ENCODE measurements around the gene ZNF581. TPM values are rescaled to one million over a fixed set of nuclear protein-coding genes. Genes with fewer than 3 reads are reported as not detected.

Gene ZNF581
- total RNA-seq, 4 donors from 2014 or later: 16.3 to 27.1 (median 20.2) TPM

DNA sequence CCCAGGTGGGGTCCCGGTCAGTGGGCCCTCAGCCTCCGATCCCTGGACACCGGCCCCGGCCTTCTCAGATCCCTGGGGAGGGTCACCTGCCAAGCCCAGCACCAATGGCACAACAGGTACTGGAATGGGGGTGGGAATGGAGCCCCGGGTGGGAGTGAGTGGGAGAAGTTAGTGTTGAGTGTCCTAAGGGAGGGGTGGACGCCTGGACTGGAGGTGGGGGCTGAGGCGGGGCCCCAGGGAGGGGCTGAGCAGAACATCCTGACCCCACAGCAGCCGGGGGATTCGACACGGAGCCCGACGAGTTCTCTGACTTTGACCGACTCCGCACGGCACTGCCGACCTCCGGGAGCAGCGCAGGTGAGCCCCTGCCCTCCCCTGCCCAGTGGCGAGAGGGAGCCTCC lies 49.2 kb downstream of the ZNF581 start:
- Histone ChIP-seq H3K4me1 (peaks cover 4% of the 10 kb centered on the region), H3K27ac (no peak overlapping the region), H3K27me3 (no peaks in the 10 kb centered on the region), H3K36me3 (peaks cover 95% of the 10 kb centered on the region), H3K4me3 (no peak overlapping the region), H3K9me3 (no peaks in the 10 kb centered on the region)
- no peak for DNase-seq (ENCODE audit: low spot score in 2 of 2)
- TF ChIP-seq POLR2AphosphoS5 (IDR thresholded peaks at IDR 0.05) (no peak), CTCF (IDR thresholded peaks at IDR 0.05) (no peak), EP300 (IDR thresholded peaks at IDR 0.05) (no peak), POLR2A (IDR thresholded peaks at IDR 0.05) (no peak)
- WGBS: 96% methylated on average over 19 of the region's 19 CpGs

GRCh38 chr19:55693336-55693974 lies 50.0 kb downstream of the ZNF581 start:
- WGBS: 88% methylated on average over 13 of the region's 20 CpGs
- Histone ChIP-seq H3K4me3 (no peak overlapping the region), H3K4me1 (no peaks in the 10 kb centered on the region), H3K27ac (no peak overlapping the region), H3K9me3 (no peaks in the 10 kb centered on the region), H3K27me3 (no peaks in the 10 kb centered on the region), H3K36me3 (peaks cover 96% of the 10 kb centered on the region)
- DNase-seq (ENCODE audit: low spot score in 2 of 2): no peak
- no peak for TF ChIP-seq CTCF (IDR thresholded peaks at IDR 0.05)
- no peak for TF ChIP-seq POLR2AphosphoS5 (IDR thresholded peaks at IDR 0.05)
- no peak for TF ChIP-seq EP300 (IDR thresholded peaks at IDR 0.05)
- TF ChIP-seq POLR2A (IDR thresholded peaks at IDR 0.05): no peak

DNA sequence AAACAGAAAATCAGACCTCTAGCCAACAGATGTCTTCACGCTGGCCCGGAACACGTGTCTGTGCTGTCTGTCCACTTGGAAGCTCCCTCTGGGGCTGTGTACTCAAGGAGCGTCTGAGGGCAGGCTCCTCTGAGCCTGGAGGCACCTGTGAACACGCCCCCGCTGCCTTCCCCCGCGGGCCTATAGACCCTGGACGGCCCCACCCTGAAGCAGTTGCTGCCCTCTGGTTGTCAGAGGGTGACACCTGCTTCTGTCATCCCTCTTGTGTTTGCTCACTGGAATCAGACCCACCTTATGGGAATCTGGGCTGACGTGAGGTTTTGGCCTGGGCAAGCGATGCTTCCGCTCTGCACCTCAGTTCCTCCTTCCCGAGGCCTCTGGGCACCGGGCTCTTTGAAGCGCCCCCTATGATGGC lies 50.8 kb downstream of the ZNF581 start:
- Histone ChIP-seq H3K4me1 (no peaks in the 10 kb centered on the region), H3K4me3 (no peak overlapping the region), H3K9me3 (no peaks in the 10 kb centered on the region), H3K27me3 (no peaks in the 10 kb centered on the region), H3K27ac (no peak overlapping the region), H3K36me3 (peaks cover 96% of the 10 kb centered on the region)
- TF ChIP-seq POLR2AphosphoS5 (IDR thresholded peaks at IDR 0.05) (no peak), POLR2A (IDR thresholded peaks at IDR 0.05) (no peak), EP300 (IDR thresholded peaks at IDR 0.05) (no peak), CTCF (IDR thresholded peaks at IDR 0.05) (no peak)
- DNase-seq (ENCODE audit: low spot score in 2 of 2): no peak
- 86% methylated on average over 12 of the region's 15 CpGs for WGBS

DNA sequence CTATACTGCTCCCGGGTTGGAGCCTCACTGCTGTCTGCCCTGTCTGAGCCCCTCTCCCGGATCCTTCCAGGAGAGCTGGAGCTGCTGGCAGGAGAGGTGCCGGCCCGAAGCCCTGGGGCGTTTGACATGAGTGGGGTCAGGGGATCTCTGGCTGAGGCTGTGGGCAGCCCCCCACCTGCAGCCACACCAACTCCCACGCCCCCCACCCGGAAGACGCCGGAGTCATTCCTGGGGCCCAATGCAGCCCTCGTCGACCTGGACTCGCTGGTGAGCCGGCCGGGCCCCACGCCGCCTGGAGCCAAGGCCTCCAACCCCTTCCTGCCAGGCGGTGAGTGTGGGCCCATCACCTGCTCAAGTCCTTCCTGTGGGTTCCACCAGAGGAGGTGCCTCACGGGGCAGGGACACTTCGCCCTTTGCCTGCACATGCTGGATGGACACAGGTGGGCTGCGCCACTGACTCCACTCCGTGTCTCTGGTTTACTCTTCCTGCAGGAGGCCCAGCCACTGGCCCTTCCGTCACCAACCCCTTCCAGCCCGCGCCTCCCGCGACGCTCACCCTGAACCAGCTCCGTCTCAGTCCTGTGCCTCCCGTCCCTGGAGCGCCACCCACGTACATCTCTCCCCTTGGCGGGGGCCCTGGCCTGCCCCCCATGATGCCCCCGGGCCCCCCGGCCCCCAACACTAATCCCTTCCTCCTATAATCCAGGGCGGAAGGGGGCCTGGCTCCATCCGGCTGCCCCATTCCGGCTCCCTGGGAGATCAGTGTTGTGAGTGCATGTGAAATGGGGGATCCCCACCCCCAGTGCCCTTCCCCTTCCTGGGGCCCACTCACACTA lies 51.4 kb downstream of the ZNF581 start:
- Histone ChIP-seq H3K4me3 (no peak overlapping the region), H3K27me3 (no peaks in the 10 kb centered on the region), H3K4me1 (no peaks in the 10 kb centered on the region), H3K36me3 (peaks cover 89% of the 10 kb centered on the region), H3K27ac (no peak overlapping the region), H3K9me3 (no peaks in the 10 kb centered on the region)
- DNase-seq (ENCODE audit: low spot score in 2 of 2): peak in 1 of 2 donors; percentile 50
- no peak for TF ChIP-seq POLR2AphosphoS5 (IDR thresholded peaks at IDR 0.05)
- TF ChIP-seq CTCF (IDR thresholded peaks at IDR 0.05): no peak
- no peak for TF ChIP-seq POLR2A (IDR thresholded peaks at IDR 0.05)
- no peak for TF ChIP-seq EP300 (IDR thresholded peaks at IDR 0.05)
- 92% methylated on average over 16 of the region's 37 CpGs for WGBS

Other genes with a start within 250 kb of the ZNF581 start
- 10 to 100 TPM in 2 of 4 donors, 1 to 10 TPM in 2; 7.4 to 17.0 (median 12.2) TPM for gene UBE2S, start 235.9 kb upstream of the ZNF581 start, total RNA-seq
- under 1 TPM in 2 of 4 donors, not detected in 2; 0.08 to 0.26 TPM for gene SHISA7, start 200.3 kb upstream of the ZNF581 start, total RNA-seq
- gene ISOC2, start 182.0 kb upstream of the ZNF581 start, total RNA-seq: 10 to 100 TPM; 44.7 to 97.2 (median 87.5) TPM
- gene C19orf85, start 178.9 kb upstream of the ZNF581 start, total RNA-seq: not detected
- 10 to 100 TPM; 17.3 to 22.9 (median 19.8) TPM for gene ZNF628, start 167.0 kb upstream of the ZNF581 start, total RNA-seq
- gene NAT14, start 158.5 kb upstream of the ZNF581 start, total RNA-seq: 1 to 10 TPM; 2.4 to 4.8 (median 4.0) TPM
- 1 to 10 TPM in 2 of 4 donors, under 1 TPM in 2; 0.57 to 2.1 (median 1.0) TPM for gene SSC5D, start 155.2 kb upstream of the ZNF581 start, total RNA-seq
- gene SBK2, start 106.5 kb upstream of the ZNF581 start, total RNA-seq: not detected
- not detected for gene SBK3, start 98.1 kb upstream of the ZNF581 start, total RNA-seq
- 1 to 10 TPM; 1.8 to 3.1 (median 2.8) TPM for gene ZNF579, start 62.8 kb upstream of the ZNF581 start, total RNA-seq
- 1 to 10 TPM; 7.6 to 9.2 (median 8.5) TPM for gene FIZ1, start 44.1 kb upstream of the ZNF581 start, total RNA-seq
- gene ZNF524, start 43.4 kb upstream of the ZNF581 start, total RNA-seq: 10 to 100 TPM; 29.4 to 49.9 (median 47.0) TPM
- gene ZNF865, start 38.0 kb upstream of the ZNF581 start, total RNA-seq: 10 to 100 TPM in 2 of 4 donors, 1 to 10 TPM in 2; 7.6 to 14.2 (median 9.9) TPM
- 1 to 10 TPM; 4.3 to 8.0 (median 6.5) TPM for gene ZNF784, start 19.1 kb upstream of the ZNF581 start, total RNA-seq
- 10 to 100 TPM; 15.0 to 27.9 (median 22.3) TPM for gene ZNF580, start 2.6 kb upstream of the ZNF581 start, total RNA-seq
- 10 to 100 TPM in 1 of 4 donors, 1 to 10 TPM in 3; 6.2 to 18.3 (median 8.5) TPM for gene CCDC106, start 4.6 kb downstream of the ZNF581 start, total RNA-seq
- 100 to 1,000 TPM in 1 of 4 donors, 10 to 100 TPM in 3; 82.8 to 128 (median 88.5) TPM for gene U2AF2, start 11.4 kb downstream of the ZNF581 start, total RNA-seq
- 100 to 1,000 TPM in 1 of 4 donors, 10 to 100 TPM in 3; 80.1 to 104 (median 82.9) TPM for gene EPN1, start 31.6 kb downstream of the ZNF581 start, total RNA-seq
- gene NLRP9, start 94.8 kb downstream of the ZNF581 start, total RNA-seq: not detected
- not detected for gene RFPL4A, start 115.4 kb downstream of the ZNF581 start, total RNA-seq
- gene RFPL4AL1, start 125.5 kb downstream of the ZNF581 start, total RNA-seq: not detected
- under 1 TPM in 1 of 4 donors, not detected in 3; 0.26 TPM for gene NLRP11, start 188.3 kb downstream of the ZNF581 start, total RNA-seq
- gene NLRP4, start 192.9 kb downstream of the ZNF581 start, total RNA-seq: not detected

Data from suprapubic skin (tissue), 4 donors.